ENCODE data around the gene CACNA2D3. TPM values are rescaled to one million over a fixed set of nuclear protein-coding genes. Genes with fewer than 3 reads are reported as not detected.

Gene CACNA2D3
- total RNA-seq, 2 experiments from 2014 or later = not detected

DNA sequence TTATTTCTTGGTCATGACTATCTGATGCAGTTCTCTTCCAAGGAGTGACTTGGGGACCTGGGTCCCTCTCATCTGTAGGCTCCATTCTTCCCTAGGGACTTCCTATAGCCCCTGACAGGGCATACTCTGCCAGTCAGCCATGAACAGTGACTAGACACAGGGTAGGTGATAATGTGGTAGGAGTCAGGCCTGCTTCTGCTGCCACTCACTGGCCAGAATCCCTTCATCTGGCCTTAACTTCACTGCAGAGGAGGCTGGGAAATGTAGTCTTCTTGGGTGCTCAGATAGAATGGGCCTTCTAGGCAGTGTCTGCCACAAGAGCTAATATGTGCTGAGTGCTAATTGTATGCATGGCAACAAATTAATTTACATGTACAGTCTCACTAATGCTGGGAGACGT, 84.5 kb downstream of the CACNA2D3 start:
- H3K27ac Mint-ChIP-seq = no peak overlapping the region
- H3K36me3 Mint-ChIP-seq = no peaks in the 10 kb centered on the region

DNA sequence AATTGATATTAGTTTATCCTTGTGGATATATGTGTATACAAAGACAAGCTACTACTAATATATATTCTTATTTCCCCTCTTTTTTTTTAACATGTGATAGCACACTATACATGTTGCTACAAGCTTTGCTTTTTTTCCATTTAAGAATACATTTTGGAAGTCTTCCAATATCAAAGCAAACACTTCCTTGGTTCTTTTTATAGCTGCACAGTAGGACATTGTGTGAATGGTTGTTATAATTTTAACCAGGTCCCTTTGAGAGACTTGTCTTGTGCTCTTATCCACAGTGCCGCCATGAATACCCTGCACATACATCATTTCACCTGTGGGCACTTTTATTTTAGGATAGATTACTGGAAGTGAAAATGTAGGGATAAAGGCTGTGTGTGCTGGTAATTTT, 88.7 kb downstream of the CACNA2D3 start:
- Mint-ChIP-seq H3K4me3 (no peak overlapping the region), H3K27ac (no peak overlapping the region), H3K9me3 (peaks cover 7% of the 10 kb centered on the region), H3K4me1 (no peaks in the 10 kb centered on the region), H3K27me3 (no peaks in the 10 kb centered on the region), H3K36me3 (no peaks in the 10 kb centered on the region)
- DNase-seq = no peak

More for the DNA sequence above, 84.5 kb downstream of the CACNA2D3 start:
- H3K4me1 Mint-ChIP-seq = no peaks in the 10 kb centered on the region
- no peak overlapping the region for H3K4me3 Mint-ChIP-seq
- DNase-seq = no peak
- peaks cover 3% of the 10 kb centered on the region for H3K9me3 Mint-ChIP-seq
- no peaks in the 10 kb centered on the region for H3K27me3 Mint-ChIP-seq

DNA sequence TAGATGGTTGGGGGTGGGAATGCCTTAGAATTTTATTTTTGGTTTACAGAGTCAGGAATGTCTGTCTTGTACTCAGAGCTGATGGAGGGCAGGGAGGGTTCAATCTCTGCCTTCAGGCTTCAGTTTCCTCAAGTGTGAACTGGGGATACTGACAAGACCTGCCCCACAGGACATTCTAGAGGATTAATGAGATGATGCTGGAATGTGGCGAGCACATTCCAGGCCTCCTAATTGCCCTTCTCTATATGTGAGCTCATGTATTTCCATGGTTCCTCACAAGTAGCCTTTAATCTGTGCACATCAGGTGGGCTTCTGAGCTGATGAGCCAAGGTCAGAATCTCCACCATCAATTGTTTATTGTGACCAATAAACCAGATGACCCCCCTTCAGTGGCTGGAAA, 90.4 kb downstream of the CACNA2D3 start:
- H3K4me1 Mint-ChIP-seq = no peaks in the 10 kb centered on the region

DNA sequence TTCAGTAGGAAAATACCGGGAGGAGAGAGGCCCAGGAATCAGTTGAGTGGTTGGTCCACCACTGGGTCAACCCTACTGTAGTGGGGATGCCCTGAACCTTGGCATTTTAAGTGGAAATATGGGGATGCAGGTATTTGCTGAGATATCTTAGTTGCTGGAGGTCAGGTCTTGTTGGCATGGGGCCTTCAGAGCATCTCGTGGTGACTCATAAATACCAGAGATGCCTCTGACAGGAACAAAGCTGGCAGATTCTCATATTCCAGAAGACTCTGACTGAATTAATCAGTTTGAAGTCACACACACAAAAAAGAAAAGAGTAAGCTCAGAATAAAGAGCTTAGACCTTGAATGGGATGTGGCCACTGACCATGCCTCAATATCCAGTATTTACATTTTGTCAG, 91.6 kb downstream of the CACNA2D3 start:
- DNase-seq = no peak
- Mint-ChIP-seq H3K4me3 (no peak overlapping the region), H3K9me3 (peaks cover 3% of the 10 kb centered on the region), H3K27ac (no peak overlapping the region), H3K27me3 (no peaks in the 10 kb centered on the region), H3K36me3 (no peaks in the 10 kb centered on the region), H3K4me1 (no peaks in the 10 kb centered on the region)

More for the DNA sequence above, 90.4 kb downstream of the CACNA2D3 start:
- no peak for DNase-seq
- H3K27ac Mint-ChIP-seq = no peak overlapping the region
- H3K9me3 Mint-ChIP-seq = peaks cover 7% of the 10 kb centered on the region
- H3K36me3 Mint-ChIP-seq = no peaks in the 10 kb centered on the region
- H3K27me3 Mint-ChIP-seq = no peaks in the 10 kb centered on the region
- H3K4me3 Mint-ChIP-seq = no peak overlapping the region

DNA sequence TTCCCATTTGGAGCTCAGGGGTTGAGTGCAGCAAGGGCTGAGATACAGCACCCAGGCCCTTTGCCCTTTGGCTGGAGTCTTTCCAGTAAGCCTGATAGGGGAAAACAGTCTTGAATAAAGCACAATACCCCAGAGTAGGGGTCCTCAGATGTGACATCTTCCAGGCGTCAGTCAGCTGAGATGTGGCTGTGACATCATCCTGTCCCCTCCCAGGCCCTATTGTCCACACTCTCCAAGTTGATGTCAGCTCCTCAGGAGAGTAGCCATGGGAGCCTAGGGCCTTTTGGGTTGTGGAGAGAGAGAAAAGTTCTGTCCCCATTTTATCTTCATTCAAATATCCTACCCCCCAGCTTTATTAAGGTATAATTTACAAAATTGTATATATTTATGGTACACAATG, 92.5 kb downstream of the CACNA2D3 start:
- no peak overlapping the region for H3K27ac Mint-ChIP-seq
- H3K4me3 Mint-ChIP-seq = no peak overlapping the region
- DNase-seq = no peak
- no peaks in the 10 kb centered on the region for H3K36me3 Mint-ChIP-seq
- peaks cover 3% of the 10 kb centered on the region for H3K9me3 Mint-ChIP-seq
- H3K4me1 Mint-ChIP-seq = no peaks in the 10 kb centered on the region
- no peaks in the 10 kb centered on the region for H3K27me3 Mint-ChIP-seq

DNA sequence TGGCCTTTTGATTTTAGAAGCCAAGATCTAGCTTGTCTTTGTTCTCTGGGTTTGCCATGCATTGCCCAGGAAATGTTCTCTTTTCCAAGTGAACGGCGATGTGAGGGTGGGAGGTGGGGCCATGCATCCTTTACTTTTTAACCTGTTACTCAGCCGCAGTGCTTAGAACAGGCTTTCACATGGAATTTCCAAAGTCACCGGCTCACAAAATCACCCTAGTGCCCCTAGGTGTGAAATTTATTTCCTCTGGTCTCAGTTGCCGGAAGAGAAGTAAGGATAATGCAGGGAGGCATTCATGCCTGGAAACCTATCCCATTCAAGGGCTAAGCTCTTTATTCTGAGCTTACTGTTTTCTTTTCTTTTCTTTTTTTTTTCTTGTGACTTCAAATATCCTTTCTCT, 93.2 kb downstream of the CACNA2D3 start:
- Mint-ChIP-seq H3K9me3 (peaks cover 3% of the 10 kb centered on the region), H3K27ac (no peak overlapping the region), H3K27me3 (no peaks in the 10 kb centered on the region), H3K36me3 (no peaks in the 10 kb centered on the region), H3K4me1 (no peaks in the 10 kb centered on the region), H3K4me3 (no peak overlapping the region)
- DNase-seq = no peak

DNA sequence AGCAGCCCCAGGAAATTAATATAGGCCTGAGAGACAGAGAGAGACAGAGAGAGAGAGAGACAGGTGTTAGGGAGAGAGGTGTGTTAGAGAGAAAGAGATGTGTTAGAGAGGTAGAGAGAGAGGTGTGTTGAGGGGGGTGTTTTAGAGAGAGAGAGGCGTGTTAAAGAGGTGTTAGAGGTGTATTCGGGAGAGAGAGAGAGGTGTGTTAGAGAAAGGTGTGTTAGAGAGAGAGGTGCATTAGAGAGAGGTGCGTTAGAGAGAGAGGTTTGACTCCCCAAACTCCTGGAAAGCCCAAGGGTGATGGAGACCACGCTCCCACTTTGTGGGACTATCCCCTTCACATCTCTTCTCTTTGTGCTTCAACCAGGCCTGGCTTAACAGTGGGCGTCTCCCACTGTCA, 95.5 kb downstream of the CACNA2D3 start:
- Mint-ChIP-seq H3K27me3 (no peaks in the 10 kb centered on the region), H3K4me1 (no peaks in the 10 kb centered on the region), H3K27ac (no peak overlapping the region), H3K9me3 (peaks cover 3% of the 10 kb centered on the region), H3K4me3 (no peak overlapping the region), H3K36me3 (no peaks in the 10 kb centered on the region)
- DNase-seq = no peak

DNA sequence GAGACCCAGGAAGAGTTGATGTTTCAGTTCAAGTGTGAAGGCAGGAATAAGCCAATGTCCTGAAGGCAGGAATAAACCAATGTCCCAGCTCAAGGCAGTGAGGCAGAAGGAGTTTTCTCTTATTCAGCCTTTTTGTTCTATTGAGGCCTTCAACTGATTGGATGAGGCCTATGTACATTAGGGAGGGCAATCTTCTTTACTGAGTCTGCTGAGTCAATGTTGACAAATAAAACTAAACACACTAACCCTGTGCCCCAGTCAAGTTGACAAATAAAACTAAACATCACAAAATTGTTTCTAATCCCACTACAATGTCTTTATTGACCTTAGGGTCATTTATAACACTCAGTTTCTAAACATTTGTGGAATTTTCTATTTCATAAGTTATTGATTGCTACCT, 100.0 kb downstream of the CACNA2D3 start:
- H3K9me3 Mint-ChIP-seq = no peaks in the 10 kb centered on the region
- DNase-seq = no peak
- H3K4me3 Mint-ChIP-seq = no peak overlapping the region
- H3K4me1 Mint-ChIP-seq = no peaks in the 10 kb centered on the region
- peaks cover 5% of the 10 kb centered on the region for H3K27me3 Mint-ChIP-seq
- H3K36me3 Mint-ChIP-seq = no peaks in the 10 kb centered on the region
- H3K27ac Mint-ChIP-seq = no peak overlapping the region

DNA sequence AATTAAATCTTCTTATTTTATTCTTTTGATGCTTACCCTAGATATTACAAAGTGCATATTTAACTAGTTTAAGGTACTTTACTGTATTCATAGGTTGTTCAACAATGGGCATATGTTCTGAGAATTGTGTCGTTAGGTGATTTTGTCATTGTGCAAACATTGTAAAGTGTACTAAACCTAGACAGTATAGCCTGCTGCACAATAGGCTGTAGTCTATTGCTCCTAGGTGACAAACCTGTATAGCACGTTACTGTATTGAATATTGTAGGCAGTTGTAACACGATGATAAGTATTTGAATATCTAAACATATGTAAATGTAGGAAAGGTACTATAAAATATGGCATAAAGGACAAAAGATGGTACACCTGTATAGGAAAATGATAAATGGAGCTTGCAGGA, 100.7 kb downstream of the CACNA2D3 start:
- Mint-ChIP-seq H3K9me3 (no peaks in the 10 kb centered on the region), H3K4me3 (no peak overlapping the region), H3K36me3 (no peaks in the 10 kb centered on the region), H3K27ac (no peak overlapping the region), H3K27me3 (peaks cover 5% of the 10 kb centered on the region), H3K4me1 (no peaks in the 10 kb centered on the region)
- no peak for DNase-seq

DNA sequence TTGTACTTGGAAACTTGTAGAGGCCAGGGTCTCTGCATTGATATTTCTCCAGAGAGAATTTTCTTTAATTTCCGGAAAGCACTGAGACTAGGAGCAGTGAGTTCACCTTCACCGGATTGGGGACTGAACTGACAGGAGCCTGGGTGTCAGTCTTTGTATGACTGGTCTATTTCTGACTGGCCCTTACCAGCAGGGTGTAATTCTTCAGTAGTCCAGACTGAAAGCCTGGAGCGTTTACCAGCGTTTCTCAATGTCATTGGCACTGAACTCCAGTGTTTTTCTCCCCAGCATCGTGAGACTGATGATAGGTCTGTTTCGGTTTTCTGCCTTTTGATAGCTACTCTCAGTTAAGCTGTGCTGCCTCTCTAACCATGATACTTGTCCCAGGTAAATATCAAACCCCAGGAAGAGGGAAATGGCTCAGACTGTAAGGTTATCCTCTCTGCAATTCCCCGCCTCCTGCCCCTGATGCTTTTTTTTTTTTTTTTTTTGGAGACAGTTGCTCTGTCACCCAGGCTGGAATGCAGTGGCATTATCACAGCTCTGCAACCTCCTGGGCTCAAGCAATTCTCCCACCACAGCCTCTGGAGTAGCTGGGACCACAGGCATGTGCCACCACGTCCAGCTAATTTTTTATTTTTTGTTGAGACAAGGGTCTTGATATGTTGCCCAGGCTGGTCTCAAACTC, 103.6 kb downstream of the CACNA2D3 start:
- H3K9me3 Mint-ChIP-seq = no peaks in the 10 kb centered on the region
- H3K27me3 Mint-ChIP-seq = peaks cover 5% of the 10 kb centered on the region
- no peak overlapping the region for H3K27ac Mint-ChIP-seq
- DNase-seq = no peak
- H3K36me3 Mint-ChIP-seq = no peaks in the 10 kb centered on the region
- no peaks in the 10 kb centered on the region for H3K4me1 Mint-ChIP-seq
- no peak overlapping the region for H3K4me3 Mint-ChIP-seq

DNA sequence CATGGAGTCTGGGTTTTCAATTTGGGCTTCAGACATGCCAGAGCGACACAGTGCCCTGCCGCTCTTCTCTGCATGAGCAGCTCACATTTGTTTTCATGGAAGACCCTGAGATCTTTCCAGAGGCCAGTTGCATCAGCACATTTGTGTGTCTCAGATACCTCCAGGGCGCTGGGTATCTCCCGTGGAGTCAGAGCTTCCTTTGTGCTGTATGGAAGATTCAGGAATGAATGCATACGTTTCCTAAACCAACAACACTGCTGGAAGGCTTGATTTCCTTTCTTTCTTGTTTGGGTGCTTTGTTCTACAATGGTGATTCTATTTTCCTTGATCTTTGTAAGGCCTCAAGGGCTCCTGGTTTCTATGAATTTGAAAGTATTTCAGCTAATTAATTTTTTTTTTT, 106.5 kb downstream of the CACNA2D3 start:
- DNase-seq = no peak
- H3K27me3 Mint-ChIP-seq = no peaks in the 10 kb centered on the region

DNA sequence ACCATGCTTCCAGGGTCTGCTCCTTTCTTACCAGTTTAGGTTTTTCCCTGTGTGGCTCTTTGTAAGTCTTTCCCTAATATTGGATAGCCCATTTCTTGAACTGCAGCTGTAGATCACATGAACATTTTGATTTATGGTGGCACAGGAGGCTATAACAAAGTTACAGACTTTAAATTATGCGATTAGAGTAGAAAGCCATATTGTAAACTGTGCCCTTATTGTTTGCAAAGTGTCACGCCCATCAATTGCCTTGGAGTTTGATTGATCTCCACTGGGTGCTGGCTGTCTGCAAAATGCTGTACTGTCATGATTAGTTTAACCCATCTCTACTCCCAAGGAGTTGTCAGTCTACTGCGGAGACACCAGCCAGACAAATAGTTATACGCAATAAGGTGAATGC, 110.3 kb downstream of the CACNA2D3 start:
- H3K27ac Mint-ChIP-seq = no peak overlapping the region
- DNase-seq = no peak
- no peaks in the 10 kb centered on the region for H3K9me3 Mint-ChIP-seq
- no peaks in the 10 kb centered on the region for H3K27me3 Mint-ChIP-seq
- H3K4me1 Mint-ChIP-seq = no peaks in the 10 kb centered on the region
- H3K36me3 Mint-ChIP-seq = no peaks in the 10 kb centered on the region
- H3K4me3 Mint-ChIP-seq = no peak overlapping the region

More for the DNA sequence above, 106.5 kb downstream of the CACNA2D3 start:
- Mint-ChIP-seq H3K9me3 (no peaks in the 10 kb centered on the region), H3K4me3 (no peak overlapping the region), H3K4me1 (no peaks in the 10 kb centered on the region), H3K36me3 (no peaks in the 10 kb centered on the region), H3K27ac (no peak overlapping the region)

DNA sequence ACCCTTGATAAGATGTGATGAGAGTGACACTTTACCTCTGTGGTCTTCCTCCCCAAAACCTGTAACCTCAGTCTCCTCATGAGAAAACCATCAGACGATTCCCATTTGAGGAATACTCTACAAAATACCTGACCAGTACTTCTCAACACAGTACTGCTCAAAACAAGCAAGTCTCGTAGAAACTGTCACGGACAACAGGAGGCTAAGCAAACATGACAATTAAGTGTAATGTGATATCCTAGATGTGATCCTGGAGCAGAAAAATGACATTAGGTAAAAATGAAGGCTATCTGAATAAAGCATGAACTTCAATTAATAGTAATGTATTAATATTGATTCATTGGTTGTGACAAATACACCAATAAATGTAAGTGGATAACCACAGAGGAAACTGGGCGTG, 113.6 kb downstream of the CACNA2D3 start:
- H3K27me3 Mint-ChIP-seq = no peaks in the 10 kb centered on the region
- H3K4me3 Mint-ChIP-seq = no peak overlapping the region
- H3K27ac Mint-ChIP-seq = no peak overlapping the region
- no peaks in the 10 kb centered on the region for H3K4me1 Mint-ChIP-seq
- no peaks in the 10 kb centered on the region for H3K9me3 Mint-ChIP-seq
- no peak for DNase-seq
- H3K36me3 Mint-ChIP-seq = no peaks in the 10 kb centered on the region

DNA sequence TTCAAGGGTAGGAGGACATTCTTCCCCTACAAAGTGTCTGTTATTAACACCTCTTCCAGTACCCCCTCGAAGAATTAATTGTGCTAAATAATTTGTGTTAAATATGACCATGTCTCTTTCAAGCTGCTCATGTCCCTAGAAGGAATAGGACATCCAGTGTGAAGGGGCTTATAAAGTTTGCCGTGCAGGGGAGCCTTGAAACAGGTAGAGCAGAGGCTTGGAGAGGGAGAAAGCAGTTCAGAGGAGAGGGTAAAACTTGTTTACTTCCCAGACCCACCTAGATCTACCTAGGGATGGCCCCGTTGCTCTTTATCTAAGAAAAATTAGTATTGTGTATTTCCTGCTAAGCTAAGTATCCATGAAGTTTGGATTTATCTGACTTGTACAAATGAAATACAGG, 114.8 kb downstream of the CACNA2D3 start:
- Mint-ChIP-seq H3K4me1 (no peaks in the 10 kb centered on the region), H3K9me3 (no peaks in the 10 kb centered on the region), H3K4me3 (no peak overlapping the region), H3K27me3 (no peaks in the 10 kb centered on the region), H3K27ac (no peak overlapping the region), H3K36me3 (no peaks in the 10 kb centered on the region)
- no peak for DNase-seq

DNA sequence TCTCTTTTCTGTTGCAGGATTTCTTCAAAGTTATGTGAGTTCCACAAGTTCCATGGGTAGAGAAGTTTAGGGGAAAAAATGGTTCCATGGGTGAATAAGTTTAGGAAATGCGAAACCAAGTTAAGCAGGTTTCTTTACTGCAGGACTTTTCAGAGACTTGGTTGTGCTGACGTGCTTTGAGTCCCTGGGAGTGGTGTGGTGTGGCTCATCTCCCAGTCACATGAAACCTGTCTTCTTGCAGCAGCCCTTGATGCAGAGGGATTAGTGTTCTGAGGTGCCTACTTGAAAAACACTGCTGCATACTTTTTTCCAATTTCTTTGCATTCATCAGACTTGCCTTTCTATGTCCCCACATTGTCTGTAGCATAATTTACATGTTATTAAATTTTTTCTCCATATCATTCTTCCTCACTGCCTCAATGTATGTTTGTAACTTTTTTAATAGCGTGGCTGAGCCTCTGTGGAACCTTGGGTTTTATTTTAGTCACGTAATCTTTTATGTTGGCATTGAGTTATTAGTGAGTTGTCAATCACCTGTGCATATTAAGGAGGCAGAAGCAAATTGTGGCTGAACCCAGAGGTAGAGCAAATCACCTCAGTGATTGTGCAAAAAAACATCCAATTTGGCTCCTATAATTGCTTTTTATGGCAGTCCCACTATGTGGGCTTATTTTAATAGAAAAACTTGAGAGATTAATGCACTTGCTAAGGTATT, 115.6 kb downstream of the CACNA2D3 start:
- H3K27me3 Mint-ChIP-seq = peaks cover 4% of the 10 kb centered on the region
- no peaks in the 10 kb centered on the region for H3K36me3 Mint-ChIP-seq
- H3K4me3 Mint-ChIP-seq = no peak overlapping the region
- no peaks in the 10 kb centered on the region for H3K9me3 Mint-ChIP-seq
- no peak for DNase-seq
- no peaks in the 10 kb centered on the region for H3K4me1 Mint-ChIP-seq
- no peak overlapping the region for H3K27ac Mint-ChIP-seq

DNA sequence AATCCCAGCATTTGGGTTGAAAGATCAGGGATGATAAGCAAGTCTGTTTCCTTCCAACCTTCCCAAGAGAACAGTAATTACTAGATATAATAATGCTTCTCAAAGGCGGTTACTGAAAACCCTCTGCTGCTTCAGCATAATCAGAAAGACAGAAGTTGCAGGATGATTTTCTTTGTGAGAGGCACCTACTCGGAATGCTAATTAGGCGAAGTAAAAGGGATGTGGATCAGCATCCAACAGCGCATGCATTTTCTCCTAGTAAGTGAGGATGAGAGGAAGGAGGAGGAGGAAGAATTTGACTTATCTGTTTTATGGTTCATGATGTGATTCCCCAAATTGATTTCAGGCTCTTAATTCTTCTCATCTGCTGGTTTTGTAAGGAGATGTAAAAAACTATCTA, 118.0 kb downstream of the CACNA2D3 start:
- Mint-ChIP-seq H3K4me3 (no peak overlapping the region), H3K9me3 (no peaks in the 10 kb centered on the region), H3K4me1 (no peaks in the 10 kb centered on the region), H3K36me3 (no peaks in the 10 kb centered on the region), H3K27ac (no peak overlapping the region), H3K27me3 (peaks cover 4% of the 10 kb centered on the region)
- DNase-seq = no peak
